ENCODE results near the gene ANAPC5.

Gene ANAPC5

GRCh38 chr12:121334513-121335343 lies 17.5 kb downstream of the ANAPC5 start:
- H3K4me3 ChIP-seq (ENCODE audit: low read depth, low read length), result no peak overlapping the region
- ChIA-PET CTCF (interaction anchor here (0.6 to 16.4 kb wide), 42 partner anchors 9 to 347 kb away, joined by 3 to 371 read pairs (median 5); partner anchors contain the start of genes ANAPC5 and RNF34), POLR2A (no interaction called here)
- DNase-seq (ENCODE audit: low read depth, low spot score), result peak; percentile 36
- TF ChIP-seq CTCF (IDR thresholded peaks at IDR 0.05; ENCODE audit: insufficient read depth, low read length, missing control alignments), result peak; percentile 73

GRCh38 chr12:121333747-121334146 lies 18.5 kb downstream of the ANAPC5 start:
- no peak for DNase-seq (ENCODE audit: low read depth, low spot score)
- no peak overlapping the region for H3K4me3 ChIP-seq (ENCODE audit: low read depth, low read length)
- ChIA-PET POLR2A (no interaction called here), CTCF (interaction anchor here (0.9 to 16.4 kb wide), 20 partner anchors 10 to 335 kb away, joined by 3 to 371 read pairs (median 12); partner anchors contain the start of genes ANAPC5 and RNF34)
- no peak for TF ChIP-seq CTCF (IDR thresholded peaks at IDR 0.05; ENCODE audit: insufficient read depth, low read length, missing control alignments)

GRCh38 chr12:121331248-121331647 lies 21.0 kb downstream of the ANAPC5 start:
- no peak overlapping the region for H3K4me3 ChIP-seq (ENCODE audit: low read depth, low read length)
- ChIA-PET POLR2A (no interaction called here), CTCF (interaction anchor here (0.9 to 16.4 kb wide), 5 partner anchors 10 to 113 kb away, joined by 3 to 371 read pairs (median 117); partner anchors contain the start of gene ANAPC5)
- no peak for TF ChIP-seq CTCF (IDR thresholded peaks at IDR 0.05; ENCODE audit: insufficient read depth, low read length, missing control alignments)
- no peak for DNase-seq (ENCODE audit: low read depth, low spot score)

- TF ChIP-seq CTCF (IDR thresholded peaks at IDR 0.05; ENCODE audit: insufficient read depth, low read length, missing control alignments), result no peak
- DNase-seq (ENCODE audit: low read depth, low spot score), result no peak
- no peak overlapping the region for H3K4me3 ChIP-seq (ENCODE audit: low read depth, low read length)
- POLR2A ChIA-PET, result no interaction called here
- CTCF ChIA-PET, result interaction anchor here (7.6 to 16.4 kb wide), 3 partner anchors 9 to 113 kb away, joined by 117 to 371 read pairs (median 140); partner anchors contain the start of gene ANAPC5
Observed at GRCh38 chr12:121330692-121331091, 21.5 kb downstream of the ANAPC5 start.

DNA sequence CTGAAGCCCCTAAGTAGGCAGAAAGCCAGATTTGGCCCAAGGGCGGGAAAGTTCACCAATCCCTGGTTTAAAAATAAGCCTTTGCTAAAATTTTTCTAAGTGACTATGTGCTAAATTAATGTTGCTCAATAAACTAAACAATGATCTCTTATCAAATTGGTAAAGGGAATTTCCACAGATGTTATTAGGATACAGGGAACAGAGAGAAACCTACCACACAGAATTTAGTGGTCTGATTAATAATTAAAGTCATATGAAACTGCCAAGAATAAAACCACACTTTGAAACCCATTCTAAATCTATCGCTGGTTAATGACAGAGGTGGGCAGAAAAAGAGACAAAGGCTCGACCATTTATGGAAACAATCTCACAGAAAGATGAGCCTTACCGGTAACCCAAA lies 22.0 kb downstream of the ANAPC5 start:
- no peak overlapping the region for H3K4me3 ChIP-seq (ENCODE audit: low read depth, low read length)
- TF ChIP-seq CTCF (IDR thresholded peaks at IDR 0.05; ENCODE audit: insufficient read depth, low read length, missing control alignments), result no peak
- ChIA-PET CTCF (interaction anchor here (7.6 to 16.4 kb wide), 2 partner anchors 9 to 114 kb away, joined by 140 to 371 read pairs; no protein-coding TSS in a partner anchor), POLR2A (no interaction called here)
- DNase-seq (ENCODE audit: low read depth, low spot score), result no peak

DNA sequence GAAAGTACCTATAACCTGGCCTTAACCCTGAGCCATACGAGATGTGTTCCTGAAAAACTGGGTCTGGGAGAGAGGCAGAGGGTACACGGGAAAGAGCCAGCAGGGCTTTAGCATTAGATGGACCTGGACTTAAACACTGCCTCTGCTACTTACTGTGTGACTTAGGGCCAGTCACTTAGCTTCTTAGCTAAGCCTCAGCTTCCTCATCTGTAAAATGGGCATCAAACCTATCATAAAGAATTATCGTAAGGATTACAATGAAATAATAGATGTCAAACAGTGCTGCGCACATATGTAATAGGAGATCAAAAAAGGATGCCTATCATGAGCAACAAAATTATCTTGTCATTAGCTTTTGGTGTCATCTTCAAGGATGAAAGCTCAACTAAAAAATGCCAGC lies 23.6 kb downstream of the ANAPC5 start:
- TF ChIP-seq CTCF (IDR thresholded peaks at IDR 0.05; ENCODE audit: insufficient read depth, low read length, missing control alignments), result no peak
- ChIA-PET POLR2A (no interaction called here), CTCF (interaction anchor here (1.0 to 16.4 kb wide), 4 partner anchors 9 to 115 kb away, joined by 3 to 371 read pairs (median 5); partner anchors contain the start of gene ANAPC5)
- no peak for DNase-seq (ENCODE audit: low read depth, low spot score)
- no peak overlapping the region for H3K4me3 ChIP-seq (ENCODE audit: low read depth, low read length)
